ENCODE measurements around the gene SNX33. TPM values are rescaled to one million over a fixed set of nuclear protein-coding genes. Genes with fewer than 3 reads are reported as not detected.
"Not testable (repeated sequence)": the region's sequence is repeated elsewhere in the genome, so short reads cannot be mapped to it uniquely, and the experiment has no call there.

Gene SNX33
- polyA plus RNA-seq, 1 donor = 18.7 TPM

DNA sequence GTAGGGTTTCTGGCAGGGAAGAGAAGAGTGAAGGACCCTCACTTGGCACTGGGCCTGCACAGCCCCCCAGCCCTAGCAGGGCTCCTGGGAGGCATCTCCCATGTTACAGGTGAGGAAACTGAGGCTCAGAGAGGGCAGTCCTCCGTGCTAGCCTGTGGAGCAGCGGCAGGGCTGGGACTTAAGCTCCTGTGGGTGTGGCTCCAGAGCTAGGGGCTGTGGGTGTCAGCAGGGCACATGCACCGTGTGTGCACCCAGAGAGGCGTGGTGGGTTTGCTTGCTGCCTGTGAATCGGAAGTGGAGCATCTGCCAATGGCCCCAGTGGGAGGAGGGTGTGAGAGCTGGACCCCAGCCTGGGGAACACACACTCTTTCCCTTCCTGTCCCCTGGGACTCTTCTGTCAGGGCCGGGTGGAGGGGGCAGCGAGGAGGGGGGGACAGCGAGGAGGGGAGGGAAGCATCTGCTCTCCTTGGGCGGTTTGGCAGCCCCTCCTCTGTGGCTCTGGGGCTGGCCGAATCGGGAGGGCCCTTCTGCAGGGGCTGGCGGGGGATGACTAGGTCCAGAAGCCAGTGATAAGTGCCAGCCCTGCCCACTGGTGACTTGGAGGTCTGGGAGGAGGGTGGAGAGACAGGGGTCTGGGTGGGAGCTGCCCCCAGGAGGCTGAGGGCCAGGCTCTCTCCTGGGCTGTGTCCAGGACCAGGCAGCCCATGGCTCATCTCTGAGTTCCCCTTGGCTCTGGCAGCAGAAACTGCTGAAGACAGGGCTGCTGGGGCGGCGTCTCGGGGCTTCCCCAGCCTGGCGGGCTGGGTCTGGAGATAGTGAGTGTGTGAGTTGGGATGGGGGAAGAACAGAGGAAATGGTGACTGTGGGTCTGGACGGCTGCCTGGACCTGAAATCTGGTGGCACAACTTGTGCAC is 52.5 kb downstream of the SNX33 start:
- DNase-seq = not testable (repeated sequence)

DNA sequence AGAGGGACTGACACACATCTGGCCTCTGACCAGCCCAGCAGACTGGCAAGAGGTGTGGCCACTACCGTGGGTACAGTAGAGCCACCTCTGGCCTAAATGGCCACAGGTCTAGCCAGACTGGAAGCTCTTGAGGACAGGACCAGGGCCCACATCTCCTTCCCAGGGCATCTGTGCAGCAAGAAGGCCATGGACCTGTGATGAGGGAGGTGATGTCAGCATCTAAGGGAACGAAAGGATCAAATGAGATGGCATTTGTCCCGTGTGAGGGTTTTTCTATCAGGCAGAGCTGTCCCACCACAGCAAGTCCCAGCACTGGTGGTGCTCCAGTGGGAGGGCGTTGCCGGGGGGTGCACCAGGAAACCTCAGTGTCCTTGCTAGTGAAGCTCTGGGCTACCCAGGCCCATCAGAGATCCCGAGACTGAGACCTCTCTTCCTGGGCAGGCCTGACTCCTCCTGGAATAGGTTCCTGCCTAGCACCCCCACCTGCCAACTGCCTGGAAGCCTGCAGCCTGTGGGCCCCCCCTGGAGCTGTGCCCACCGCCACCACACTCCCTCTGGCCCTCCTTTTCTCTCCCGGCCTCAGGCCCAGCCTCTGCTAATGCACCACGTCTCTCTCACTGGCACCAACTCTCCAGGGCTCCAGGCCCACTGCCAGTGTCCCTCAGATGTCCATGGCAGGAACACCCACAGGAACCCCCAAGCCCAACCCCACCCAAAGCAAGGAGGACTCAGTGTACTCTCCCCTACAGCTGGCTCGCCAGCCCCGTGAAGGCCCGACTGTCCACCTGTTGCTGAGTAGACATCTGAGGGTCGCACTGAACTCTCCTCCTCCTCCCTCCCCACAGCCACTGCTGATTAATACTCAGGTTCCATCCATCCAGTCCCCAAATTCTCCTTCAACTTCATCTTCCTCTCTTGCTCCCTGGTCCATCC is 53.6 kb downstream of the SNX33 start:
- DNase-seq = not testable (repeated sequence)

DNA sequence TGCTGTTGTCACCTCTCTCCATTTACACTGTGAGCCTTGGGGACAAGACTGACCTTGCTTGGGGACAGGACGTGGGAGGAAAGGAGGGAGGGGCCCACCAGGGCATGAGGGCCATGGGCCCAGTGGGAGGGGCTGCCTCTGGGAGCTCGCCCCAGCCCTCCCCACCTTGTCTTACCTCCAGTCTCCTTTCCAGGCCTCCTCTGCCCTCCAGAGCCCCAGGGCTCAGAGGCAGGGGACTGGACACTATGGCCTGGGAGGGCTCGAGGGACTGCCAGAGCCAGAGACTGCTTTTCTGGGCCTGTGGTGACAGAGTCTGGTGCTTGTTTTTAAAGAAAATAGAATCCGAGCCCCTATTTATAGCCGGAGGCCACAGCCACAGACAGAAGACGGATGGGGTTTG is 54.7 kb downstream of the SNX33 start:
- DNase-seq = no peak

DNA sequence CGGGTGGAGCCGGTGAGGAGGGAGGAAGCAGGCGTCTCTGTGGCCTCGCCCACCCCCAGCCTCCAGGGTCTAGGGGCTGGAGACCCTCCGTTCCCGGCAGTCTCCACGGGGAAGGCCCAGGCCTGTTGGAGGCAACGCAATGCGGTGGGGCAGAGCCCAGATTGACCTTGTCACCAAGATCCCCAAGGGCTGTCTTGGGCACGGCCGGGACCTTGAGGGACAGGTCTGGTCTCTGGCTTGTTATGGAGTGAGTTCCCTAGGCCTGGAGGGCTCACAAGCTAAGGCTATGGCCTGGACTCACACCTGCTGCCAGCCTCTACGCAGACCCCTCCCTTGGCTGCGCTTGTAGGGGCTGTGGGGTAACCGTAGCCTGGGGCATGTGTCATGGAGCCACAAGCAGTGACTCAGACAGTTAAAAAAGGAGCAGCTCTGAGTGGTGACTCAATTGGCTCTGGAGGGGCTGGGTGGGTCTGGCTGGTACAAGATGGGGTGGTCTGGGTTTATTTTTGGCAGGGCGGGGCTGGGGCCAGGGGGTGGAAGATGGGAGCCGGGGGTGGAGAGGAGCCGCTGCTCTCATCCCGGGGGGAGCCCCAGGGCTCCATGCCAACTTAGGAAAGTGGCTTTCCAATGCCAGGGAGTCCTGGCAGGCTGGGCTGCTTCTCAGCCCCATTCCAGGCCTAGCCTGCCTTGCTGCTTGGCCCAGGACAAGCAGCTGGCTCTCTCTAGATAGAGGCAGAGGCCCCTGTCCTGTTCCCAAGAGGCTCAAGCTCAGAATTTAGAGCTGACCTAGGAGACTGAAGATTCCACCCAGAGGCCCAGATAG is 55.9 kb downstream of the SNX33 start:
- not testable (repeated sequence) for DNase-seq

DNA sequence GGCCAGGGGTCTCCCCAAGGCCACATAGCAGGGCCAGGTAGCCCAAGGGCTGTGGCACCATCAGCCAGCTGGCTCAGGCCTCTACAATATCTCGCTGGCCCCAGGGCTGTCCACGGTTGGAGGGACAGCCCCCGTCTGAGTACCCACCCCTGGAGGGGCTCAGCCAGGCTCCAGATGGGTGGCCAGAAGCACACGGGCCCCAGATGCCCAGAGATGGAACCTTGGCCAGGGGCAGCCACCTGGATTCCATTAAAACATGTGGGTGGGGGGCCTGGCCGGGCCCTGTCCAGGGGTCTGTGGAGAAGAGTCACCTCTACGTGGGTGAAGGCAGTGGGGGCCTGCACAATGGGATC is 56.5 kb downstream of the SNX33 start:
- no peak for DNase-seq

DNA sequence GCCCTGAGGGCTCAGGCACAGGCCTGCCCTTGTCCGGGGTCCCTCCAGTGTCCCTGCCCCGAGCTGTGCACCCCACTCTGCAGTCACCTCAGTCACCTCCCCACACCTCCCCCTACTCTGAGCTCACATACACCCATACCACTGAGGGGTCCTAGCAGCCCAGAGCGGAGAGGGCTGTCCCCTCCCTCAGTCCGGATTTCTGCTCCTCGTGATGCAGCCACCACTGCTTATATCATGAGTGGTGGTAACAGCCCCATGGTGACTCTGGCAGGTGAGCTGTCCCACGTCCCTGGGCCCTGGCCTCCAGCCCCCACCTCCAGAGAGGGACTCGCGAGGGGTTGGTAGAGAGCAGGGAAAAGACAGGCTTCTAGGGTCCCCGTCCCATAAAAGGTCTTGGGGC is 56.9 kb downstream of the SNX33 start:
- DNase-seq = no peak

DNA sequence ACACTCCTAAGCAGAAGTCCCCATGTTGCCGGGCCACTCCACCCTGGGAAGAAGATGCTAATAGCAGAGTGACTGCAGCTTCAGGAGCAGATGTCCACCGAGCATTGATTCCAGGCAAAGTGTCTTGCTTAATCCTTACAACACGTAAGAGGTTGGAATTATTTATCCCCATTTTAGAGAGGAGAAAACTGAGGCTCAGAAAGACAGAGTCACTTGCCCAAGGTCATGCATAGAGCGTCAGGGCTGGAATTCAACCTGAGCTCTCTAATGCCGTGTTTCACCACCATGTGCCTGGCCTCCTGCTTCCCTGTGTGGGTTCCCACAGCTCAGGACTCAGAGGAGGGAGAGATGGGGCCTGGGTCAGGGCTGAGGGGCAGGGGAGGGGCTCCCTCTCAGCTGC is 57.7 kb downstream of the SNX33 start:
- not testable (repeated sequence) for DNase-seq

DNA sequence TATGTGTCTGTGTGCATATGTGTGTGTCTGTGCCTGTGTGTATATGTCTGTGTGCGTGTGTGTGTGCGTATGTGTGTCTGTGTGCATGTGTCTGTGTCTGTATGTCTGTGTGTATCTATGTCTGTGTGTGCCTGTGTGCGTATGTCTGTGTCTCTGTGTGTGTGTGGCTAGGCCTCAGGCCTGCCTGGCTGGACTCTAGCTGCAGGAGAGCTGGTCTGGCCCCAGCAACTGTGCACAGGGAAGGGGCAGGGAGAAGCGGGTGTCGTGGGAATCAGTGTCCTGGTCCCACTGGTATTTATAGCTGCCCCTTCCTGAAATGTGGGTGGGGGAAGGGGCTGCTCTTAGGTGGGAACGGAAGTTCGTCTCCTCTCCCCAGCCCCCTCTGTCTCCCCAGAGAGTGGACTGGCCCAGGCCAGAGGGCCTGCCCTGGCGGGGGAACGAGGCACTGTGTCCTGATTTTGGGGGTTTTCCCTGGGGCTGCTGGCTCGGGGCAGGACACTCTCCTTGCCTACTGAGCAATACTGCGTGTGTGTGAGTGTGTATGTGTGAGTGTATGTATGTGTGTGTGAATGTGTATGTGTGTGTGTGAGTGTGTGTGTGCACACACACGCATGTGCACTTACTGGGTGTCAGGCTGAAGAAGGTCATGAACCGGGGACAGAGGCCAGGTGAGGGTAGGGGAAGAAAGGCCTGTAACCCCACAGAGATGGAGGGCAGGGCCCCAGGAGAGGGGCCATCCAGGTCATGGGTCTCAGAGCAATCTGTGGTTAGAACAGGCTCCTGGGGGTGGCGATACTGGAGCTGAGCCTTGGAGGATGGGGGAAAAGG is 58.4 kb downstream of the SNX33 start:
- DNase-seq = no peak

DNA sequence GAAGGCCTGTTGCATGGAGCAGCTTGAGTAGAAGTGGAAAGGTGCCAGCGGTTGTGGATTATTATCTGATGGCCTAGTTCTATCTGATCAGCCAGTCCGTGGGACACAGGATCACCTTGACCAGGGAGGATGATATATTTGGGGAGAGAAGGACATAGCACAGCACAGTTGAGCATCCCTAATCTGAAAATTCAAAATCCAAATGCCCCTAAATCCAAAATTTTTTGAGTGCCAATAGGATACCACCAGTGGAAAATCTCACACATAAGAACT is 58.9 kb downstream of the SNX33 start:
- DNase-seq = no peak

DNA sequence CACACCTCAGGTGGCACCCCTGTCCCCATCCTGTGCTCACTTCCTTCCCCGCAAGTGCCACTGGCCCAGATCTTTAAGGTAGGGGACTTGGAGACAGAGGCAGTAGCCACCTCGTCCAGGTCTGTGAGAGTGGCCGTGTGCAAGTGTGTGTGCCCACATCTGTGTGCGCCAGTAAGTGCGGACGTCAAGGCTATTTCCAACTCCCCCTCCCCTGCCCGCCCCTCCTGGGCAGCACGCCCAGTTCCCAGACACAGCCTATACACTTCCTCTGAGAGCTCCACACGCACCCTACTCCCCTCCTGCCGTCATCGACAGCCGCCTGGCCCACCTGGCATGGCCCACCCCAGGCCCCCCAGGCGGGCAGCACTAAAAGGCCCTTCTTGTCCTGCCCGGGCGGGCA is 61.7 kb downstream of the SNX33 start:
- not testable (repeated sequence) for DNase-seq

DNA sequence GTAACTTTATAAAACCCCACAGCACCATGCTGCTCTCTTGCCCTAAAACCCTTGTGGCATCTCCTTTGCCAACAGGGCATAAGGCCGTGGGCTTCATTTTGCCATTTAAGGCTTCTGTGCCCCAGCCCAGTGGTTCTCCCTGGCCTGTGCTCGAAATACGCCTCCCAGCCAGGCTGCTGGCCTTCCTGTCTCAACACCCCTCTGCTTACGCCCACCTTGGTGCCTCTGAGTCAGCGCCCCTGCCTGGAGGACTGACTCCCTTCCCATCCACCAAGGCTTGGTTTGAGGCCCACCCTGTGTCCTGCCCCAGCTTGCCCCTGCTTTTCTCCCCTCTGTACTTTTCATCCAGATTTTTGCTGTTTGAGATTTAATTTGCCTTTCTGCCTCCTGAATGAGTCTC is 63.2 kb downstream of the SNX33 start:
- not testable (repeated sequence) for DNase-seq

DNA sequence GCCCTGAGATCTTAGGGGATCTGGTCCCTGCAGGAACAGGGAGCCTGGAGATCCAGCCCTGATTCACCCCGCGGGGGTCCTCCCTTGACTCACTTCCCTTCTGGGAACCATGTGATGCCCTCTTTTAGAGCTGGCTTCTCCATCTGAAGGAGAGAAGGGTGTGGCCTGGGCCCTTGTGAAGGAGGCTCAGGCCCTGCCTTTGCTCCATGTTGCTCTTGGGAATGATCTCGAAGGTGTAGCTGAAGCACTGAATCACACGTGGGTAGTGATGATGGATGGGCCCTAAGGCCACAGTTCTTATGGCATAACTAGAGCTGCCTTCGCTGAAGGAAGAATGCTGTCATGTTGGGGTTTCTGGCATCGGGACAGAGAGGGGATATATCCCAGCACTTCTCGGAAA is 63.8 kb downstream of the SNX33 start:
- not testable (repeated sequence) for DNase-seq

Other genes with a start within 250 kb of the SNX33 start
- gene SIN3A, start 196.2 kb upstream of the SNX33 start, polyA plus RNA-seq (ENCODE audit: insufficient read length) = 65.4 TPM
- 45.5 TPM for gene PTPN9, start 68.6 kb upstream of the SNX33 start, polyA plus RNA-seq (ENCODE audit: insufficient read length)
- gene SNUPN, start 22.2 kb upstream of the SNX33 start, polyA plus RNA-seq (ENCODE audit: insufficient read length) = 30.1 TPM
- gene IMP3, start 7.7 kb upstream of the SNX33 start, polyA plus RNA-seq (ENCODE audit: insufficient read length) = 48.0 TPM
- gene CSPG4, start 64.9 kb downstream of the SNX33 start, polyA plus RNA-seq (ENCODE audit: insufficient read length) = 6.4 TPM
- 60.4 TPM for gene UBE2Q2, start 195.5 kb downstream of the SNX33 start, polyA plus RNA-seq (ENCODE audit: insufficient read length)